WI38 (cell line): ENCODE measurements around the gene CLK4.

ENCODE experiments used
- H3K4me3 ChIP-seq: 2 replicates; pipeline ENCODE4 v1.5.1; 2011; ENCODE audit warnings: low read depth, mild to moderate bottlenecking, control low read depth, low read length
- CTCF ChIP-seq: IDR thresholded peaks from 2 replicates; pipeline ENCODE4 v1.5.1; 2012; ENCODE audit warnings: low read depth, mild to moderate bottlenecking, control low read depth, low read length

The CLK4 gene

DNA sequence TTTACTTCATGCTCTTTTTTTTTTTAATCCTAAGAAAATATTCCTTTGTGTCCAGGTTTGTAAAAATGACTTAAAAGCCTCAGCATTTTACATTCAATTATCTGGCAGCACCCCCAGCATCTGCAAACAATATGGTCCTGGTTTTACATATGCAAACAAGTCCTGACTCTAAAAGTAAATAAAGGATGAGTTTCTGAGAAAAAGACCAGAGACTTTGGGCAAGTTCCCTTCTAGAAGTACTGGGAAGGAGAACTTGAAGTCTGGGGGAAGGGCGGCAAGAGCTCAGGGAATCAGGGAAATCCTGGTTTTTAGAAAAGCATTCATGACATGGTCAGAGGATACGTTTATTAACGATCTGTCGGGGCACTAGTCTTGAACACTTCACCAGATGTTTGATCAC lies 62.5 kb downstream of the CLK4 start:
- no peak for TF ChIP-seq CTCF
- H3K4me3 ChIP-seq, result no peak overlapping the region

DNA sequence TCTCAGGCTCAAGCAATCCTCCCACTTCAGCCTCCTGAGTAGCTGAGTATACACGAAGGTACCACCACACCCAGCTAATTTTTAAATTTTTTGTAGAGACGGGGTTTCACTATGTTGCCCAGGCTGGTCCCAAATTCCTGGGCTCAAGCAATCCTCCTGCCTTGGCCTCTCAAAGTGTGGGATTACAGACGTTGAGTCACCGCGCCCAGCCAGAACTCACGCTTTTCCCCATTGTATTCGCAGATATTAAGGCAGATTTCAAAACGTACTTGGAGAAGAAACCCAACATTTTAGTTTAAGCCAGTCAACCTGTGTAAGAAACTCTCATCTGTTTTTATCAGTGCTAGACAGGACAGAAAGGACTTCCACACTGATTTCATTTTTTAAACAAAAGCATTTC lies 63.2 kb downstream of the CLK4 start:
- H3K4me3 ChIP-seq, result no peak overlapping the region
- no peak for TF ChIP-seq CTCF

- no peak overlapping the region for H3K4me3 ChIP-seq
- TF ChIP-seq CTCF, result no peak
These were observed 65.0 kb downstream of the CLK4 start for GRCh38 chr5:178561746-178562264.

- H3K4me3 ChIP-seq, result no peak overlapping the region
- TF ChIP-seq CTCF, result no peak
These were observed 65.9 kb downstream of the CLK4 start for GRCh38 chr5:178560911-178561310.

- H3K4me3 ChIP-seq, result no peak overlapping the region
These were observed 69.4 kb downstream of the CLK4 start for GRCh38 chr5:178557416-178557815.

GRCh38 chr5:178555771-178556211 lies 71.1 kb downstream of the CLK4 start:
- H3K4me3 ChIP-seq, result no peak overlapping the region
- TF ChIP-seq CTCF, result no peak

More at GRCh38 chr5:178557416-178557815, 69.4 kb downstream of the CLK4 start:
- TF ChIP-seq CTCF, result no peak

DNA sequence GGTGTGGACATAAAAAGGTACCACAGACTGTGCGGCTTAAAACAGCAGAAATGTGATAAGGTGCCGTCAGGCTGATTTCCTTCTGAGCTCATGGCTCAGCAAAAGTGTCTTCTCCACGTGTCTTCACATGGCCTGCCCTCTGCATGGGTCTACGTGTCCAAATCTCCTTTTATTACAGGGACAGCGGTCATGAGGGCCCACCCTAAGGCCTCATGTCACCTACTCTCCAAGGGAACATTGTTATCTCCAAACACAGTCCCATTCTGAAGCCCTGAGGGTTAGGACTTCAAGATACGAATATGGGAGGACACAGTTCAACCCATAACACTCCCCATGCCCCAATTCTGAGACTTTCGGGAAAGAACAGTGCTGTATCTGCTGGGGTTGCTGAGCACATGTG lies 71.8 kb downstream of the CLK4 start:
- no peak overlapping the region for H3K4me3 ChIP-seq
- TF ChIP-seq CTCF, result no peak
